SK-N-SH (cell line): ENCODE measurements around the gene PLK2. TPM values are rescaled to one million over a fixed set of nuclear protein-coding genes. Genes with fewer than 3 reads are reported as not detected.

Experiments used
- CTCF ChIA-PET: fragments of 300-600, 350-600 bp; formaldehyde crosslinking; extraction: SDS; loops from one replicate; lab custom pipeline; 2021; lab: Yijun Ruan, JAX
- POLR2A ChIA-PET: fragments of 350-600 bp; sonication (Branson Sonifier 250); formaldehyde crosslinking; extraction: SDS; loops from one replicate; lab custom pipeline; 2020; ENCODE audit warnings: antibody characterized with exemption, inconsistent platforms; lab: Yijun Ruan, JAX
- DNase-seq: peaks from one replicate; pipeline ENCODE4 v3.0.0; 2012
- H2AFZ ChIP-seq: fragments of 200-600 bp; sonication (generic); 2 replicates; pipeline ENCODE4 v1.8.1; 2016; ENCODE audit warnings: antibody characterized with exemption, mild to moderate bottlenecking, low read depth
- H3F3A ChIP-seq: fragments of 200-600 bp; sonication (generic); replicated peaks from 2 replicates; pipeline ENCODE3; 2016; ENCODE audit warnings: antibody characterized with exemption, mild to moderate bottlenecking; ENCODE audit not compliant: insufficient read depth
- H3K27ac ChIP-seq, 2 experiments: fragments of 200-500 bp in 1 of 2; fragments of 200-600 bp in 1 of 2; sonication (Bioruptor generic) in 1 of 2; sonication (generic), shearing (Covaris generic) in 1 of 2; 2 replicates each; pipeline versions ENCODE4 v1.5.1 to v1.6.1; 2014 to 2016; ENCODE audit warnings: low read depth in 2 of 2, inconsistent platforms in 1 of 2, low read length in 1 of 2, mild to moderate bottlenecking in 1 of 2, mixed read lengths in 1 of 2
- H3K27me3 ChIP-seq: fragments of 200-600 bp; sonication (generic), shearing (Covaris generic); 2 replicates; pipeline ENCODE4 v1.6.1; 2016; ENCODE audit warnings: mixed run types; ENCODE audit not compliant: insufficient read depth
- H3K36me3 ChIP-seq, 2 experiments: fragments of 200-500 bp in 1 of 2; fragments of 200-600 bp in 1 of 2; sonication (Bioruptor generic) in 1 of 2; sonication (generic) in 1 of 2; replicated peaks in 1 of 2; 2 replicates each; pipeline versions ENCODE3 to v1.5.1; 2014 to 2016; ENCODE audit warnings: low read length in 1 of 2, mild to moderate bottlenecking in 1 of 2; ENCODE audit not compliant: insufficient read depth in 2 of 2, control insufficient read depth in 1 of 2
- H3K4me1 ChIP-seq, 2 experiments: fragments of 200-500 bp in 1 of 2; fragments of 200-600 bp in 1 of 2; sonication (Bioruptor generic) in 1 of 2; sonication (generic), shearing (Covaris generic) in 1 of 2; 2 replicates each; pipeline versions ENCODE4 v1.5.1 to v1.6.1; 2014 to 2016; ENCODE audit warnings: low read depth in 1 of 2, low read length in 1 of 2, mixed run types in 1 of 2; ENCODE audit not compliant: insufficient read depth in 2 of 2, control insufficient read depth in 1 of 2
- H3K4me2 ChIP-seq: fragments of 200-600 bp; sonication (generic), shearing (Covaris generic); 2 replicates; pipeline ENCODE4 v1.6.1; 2017; ENCODE audit warnings: mixed run types
- H3K4me3 ChIP-seq, 2 experiments: fragments of 200-500 bp in 1 of 2; fragments of 200-600 bp in 1 of 2; sonication (Bioruptor generic) in 1 of 2; sonication (generic), shearing (Covaris generic) in 1 of 2; 2 replicates each; pipeline versions ENCODE4 v1.5.1 to v1.8.1; 2014 to 2016; ENCODE audit warnings: low read depth in 2 of 2, inconsistent platforms in 1 of 2, low read length in 1 of 2, mild to moderate bottlenecking in 1 of 2, mixed read lengths in 1 of 2, moderate library complexity in 1 of 2
- H3K79me2 ChIP-seq: fragments of 200-600 bp; sonication (generic); 2 replicates; pipeline ENCODE4 v1.8.1; 2017; ENCODE audit warnings: mild to moderate bottlenecking; ENCODE audit not compliant: insufficient read depth
- H3K9ac ChIP-seq: fragments of 200-600 bp; sonication (generic); 2 replicates; pipeline ENCODE4 v1.6.1; 2017; ENCODE audit warnings: mixed run types
- H3K9me2 ChIP-seq: fragments of 200-600 bp; sonication (generic); 2 replicates; pipeline ENCODE4 v1.6.1; 2017; ENCODE audit warnings: mixed run types
- H3K9me3 ChIP-seq: fragments of 200-600 bp; sonication (generic); 2 replicates; pipeline ENCODE4 v1.6.1; 2017; ENCODE audit warnings: mixed run types, mild to moderate bottlenecking, moderate library complexity
- H4K20me1 ChIP-seq: fragments of 200-600 bp; sonication (generic); 2 replicates; pipeline ENCODE4 v1.6.1; 2017; ENCODE audit warnings: mild to moderate bottlenecking, mixed run types; ENCODE audit not compliant: insufficient read depth
- EZH2phosphoT487 ChIP-seq: fragments of 200-600 bp; sonication (generic); IDR thresholded peaks from 2 replicates; pipeline ENCODE4 v1.6.1; 2017; ENCODE audit warnings: low read depth, mixed run types, mild to moderate bottlenecking, antibody characterized with exemption, moderate library complexity, borderline replicate concordance
- IRF3 ChIP-seq: fragments of 150-350 bp; IDR thresholded peaks from 2 replicates; pipeline ENCODE4 v1.6.1; 2016; ENCODE audit warnings: mild to moderate bottlenecking, low read depth, low read length
- PBX3 ChIP-seq: IDR thresholded peaks from 2 replicates; pipeline ENCODE4; 2012
- RFX5 ChIP-seq: IDR thresholded peaks from 2 replicates; pipeline ENCODE4 v1.6.1; 2012; ENCODE audit warnings: mild to moderate bottlenecking, improper control_type of control experiment, low read length
- SIN3A ChIP-seq: IDR thresholded peaks from 2 replicates; pipeline ENCODE4 v1.6.1; 2012; ENCODE audit warnings: low read depth, mild to moderate bottlenecking, low read length, moderate library complexity, borderline replicate concordance
- TCF12 ChIP-seq: IDR thresholded peaks from 2 replicates; pipeline ENCODE4 v1.4.0; 2012
- WGBS: methylation state at CpG from one replicate; pipeline ENCODE4 v1.1.6; 2017; ENCODE audit warnings: low lambda C conversion rate; 5-methylcytosine and 5-hydroxymethylcytosine counted together
- polyA plus RNA-seq, 3 experiments: library from polyadenylated mRNA; depleted of rRNA; stranded (reverse); fragments of >200 nt; gene quantifications; 2 replicates each; pipeline ENCODE4 v1.2.3, GENCODE V29; 2012

The PLK2 gene
- polyA plus RNA-seq, 1 of the 3 experiments (the other 2 are of a cell fraction): 157 TPM

- WGBS: 88% methylated on average over 3 of the region's 3 CpGs
- Histone ChIP-seq H3K9me2 (no peaks in the 10 kb centered on the region), H3K79me2 (no peaks in the 10 kb centered on the region), H3K4me3 (no peak overlapping the region), H2AFZ (no peak overlapping the region), H3K4me1 (peaks cover 0 to 6% of the 10 kb centered on the region in 2 experiments; a peak in 1 of 4 replicates), H3K9ac (no peak overlapping the region), H3K27ac (no peak overlapping the region), H4K20me1 (no peaks in the 10 kb centered on the region), H3K4me2 (no peak overlapping the region), H3F3A (peaks cover 12% of the 10 kb centered on the region), H3K9me3 (no peaks in the 10 kb centered on the region), H3K36me3 (no peaks in the 10 kb centered on the region), H3K27me3 (no peaks in the 10 kb centered on the region)
- DNase-seq: no peak
- TF ChIP-seq PBX3: no peak
- no peak for TF ChIP-seq EZH2phosphoT487
- no peak for TF ChIP-seq IRF3
- TF ChIP-seq TCF12: no peak
- TF ChIP-seq RFX5: no peak
- TF ChIP-seq SIN3A: no peak
- CTCF ChIA-PET: interaction anchor here (1.1 kb wide), 1 partner anchor 10 kb away, joined by 4 read pairs; no protein-coding TSS in a partner anchor
- POLR2A ChIA-PET: no interaction called here
Observed at GRCh38 chr5:58404734-58405133, 55.2 kb downstream of the PLK2 start.

Other genes with a start within 250 kb of the PLK2 start
- gene GAPT, start 31.3 kb upstream of the PLK2 start, polyA plus RNA-seq (2012; rRNA removed): not detected in 2 replicates
- gene RAB3C, start 123.0 kb upstream of the PLK2 start, polyA plus RNA-seq (2012; rRNA removed): 0.03 and 0.49 TPM in 2 replicates